Testis (tissue), 3 donors: ENCODE measurements around the gene COX7A1. TPM values are rescaled to one million over a fixed set of nuclear protein-coding genes. Genes with fewer than 3 reads are reported as not detected.

Experiments
- DNase-seq: peaks from one replicate; pipeline ENCODE4 v3.0.0-alpha.2; 2019
- H3K27ac ChIP-seq, 2 donors: fragments of 200-600 bp; sonication (generic); one replicate each; pipeline ENCODE4 v1.5.1; 2019
- H3K27me3 ChIP-seq: fragments of 200-600 bp; sonication (generic); one replicate; pipeline ENCODE4 v1.5.1; 2019
- H3K36me3 ChIP-seq: fragments of 200-600 bp; sonication (generic); one replicate; pipeline ENCODE4 v1.5.1; 2017; ENCODE audit warnings: low read depth; ENCODE audit errors: missing control alignments
- H3K4me1 ChIP-seq: fragments of 200-600 bp; sonication (generic); one replicate; pipeline ENCODE4 v1.5.1; 2019
- H3K4me3 ChIP-seq, 2 donors: fragments of 200-600 bp; sonication (generic); one replicate each; pipeline ENCODE4 v1.5.1; 2017 to 2019
- H3K9me3 ChIP-seq: fragments of 200-600 bp; sonication (generic); one replicate; pipeline ENCODE4 v1.5.1; 2017
- POLR2A ChIP-seq: fragments of 450-650 bp; IDR thresholded peaks from one replicate; pipeline ENCODE4 v1.6.1; 2017; ENCODE audit warnings: antibody characterized with exemption, mild to moderate bottlenecking, moderate library complexity
- WGBS, 2 donors: methylation state at CpG; one replicate each; pipeline ENCODE4 v1.1.5; 2018; 5-methylcytosine and 5-hydroxymethylcytosine counted together
- intact Hi-C: fragments of 100-400 bp; cut with DNase I; formaldehyde crosslinking; loops from one replicate; pipeline ENCODE4 v1.15.1; 2023; ENCODE audit warnings: low total_unique reads
- polyA plus RNA-seq: library from polyadenylated mRNA; stranded (reverse); fragments of 350-450 nt; fragmentation: Illumina TruSeq; extraction: RNeasy Lipid Tissue Mini Kit (QIAGEN cat#74804); gene quantifications from one replicate; pipeline ENCODE4 v1.2.3, GENCODE V29; 2014; ENCODE audit warnings: low read depth, low replicate concordance; ENCODE audit not compliant: insufficient read depth
- total RNA-seq, 2 donors: library from RNA; depleted of rRNA; stranded (reverse); fragments of >200 nt; gene quantifications; one replicate each; pipeline ENCODE4 v1.2.3, GENCODE V29; 2016
- TF ChIP-seq, protein P1 (sequence below), 3 experiments: fragments of 450-650 bp in 2 of 3; fragments of 200-600 bp in 1 of 3; sonication (generic) in 1 of 3; IDR thresholded peaks; one replicate each; pipeline ENCODE4 v1.5.1; 2016 to 2019; ENCODE audit warnings: antibody characterized with exemption in 3 of 3, mild to moderate bottlenecking in 2 of 3, moderate library complexity in 1 of 3

The COX7A1 gene
- total and polyA plus RNA-seq, 3 donors from 2014 or later = 0.79 to 25.4 (median 4.8) TPM

DNA sequence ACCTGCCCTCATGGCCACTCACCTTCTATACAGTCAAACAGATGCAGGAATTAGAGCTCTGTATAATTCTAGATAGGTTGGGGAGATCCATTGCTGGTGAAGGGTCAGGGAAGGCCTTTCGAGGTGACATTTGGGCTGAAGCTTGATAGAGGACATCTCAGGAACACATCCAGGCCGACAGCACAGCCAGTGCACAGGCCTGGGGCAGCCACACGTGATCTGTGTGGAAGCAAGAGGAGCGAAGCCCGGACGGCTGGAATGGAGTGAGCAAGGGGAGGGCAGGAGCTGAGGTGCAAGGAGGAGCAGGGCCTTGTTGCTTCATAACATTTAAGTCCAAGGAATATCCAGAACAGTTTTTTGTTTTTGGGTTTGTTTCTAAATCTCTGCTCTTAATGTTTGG, 45.8 kb downstream of the COX7A1 start:
- WGBS, 2 donors = 81 to 95% methylated on average over 6 of the region's 6 CpGs
- Histone ChIP-seq H3K4me1 (no peaks in the 10 kb centered on the region), H3K4me3 (no peak overlapping the region), H3K27me3 (no peaks in the 10 kb centered on the region), H3K36me3 (no peaks in the 10 kb centered on the region), H3K27ac (no peak overlapping the region), H3K9me3 (no peaks in the 10 kb centered on the region)
- intact Hi-C loops = no loop called here
- TF ChIP-seq POLR2A = no peak
- TF ChIP-seq, protein P1, sequence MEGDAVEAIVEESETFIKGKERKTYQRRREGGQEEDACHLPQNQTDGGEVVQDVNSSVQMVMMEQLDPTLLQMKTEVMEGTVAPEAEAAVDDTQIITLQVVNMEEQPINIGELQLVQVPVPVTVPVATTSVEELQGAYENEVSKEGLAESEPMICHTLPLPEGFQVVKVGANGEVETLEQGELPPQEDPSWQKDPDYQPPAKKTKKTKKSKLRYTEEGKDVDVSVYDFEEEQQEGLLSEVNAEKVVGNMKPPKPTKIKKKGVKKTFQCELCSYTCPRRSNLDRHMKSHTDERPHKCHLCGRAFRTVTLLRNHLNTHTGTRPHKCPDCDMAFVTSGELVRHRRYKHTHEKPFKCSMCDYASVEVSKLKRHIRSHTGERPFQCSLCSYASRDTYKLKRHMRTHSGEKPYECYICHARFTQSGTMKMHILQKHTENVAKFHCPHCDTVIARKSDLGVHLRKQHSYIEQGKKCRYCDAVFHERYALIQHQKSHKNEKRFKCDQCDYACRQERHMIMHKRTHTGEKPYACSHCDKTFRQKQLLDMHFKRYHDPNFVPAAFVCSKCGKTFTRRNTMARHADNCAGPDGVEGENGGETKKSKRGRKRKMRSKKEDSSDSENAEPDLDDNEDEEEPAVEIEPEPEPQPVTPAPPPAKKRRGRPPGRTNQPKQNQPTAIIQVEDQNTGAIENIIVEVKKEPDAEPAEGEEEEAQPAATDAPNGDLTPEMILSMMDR (IDR thresholded peaks at IDR 0.05) = no peak
- DNase-seq = no peak

DNA sequence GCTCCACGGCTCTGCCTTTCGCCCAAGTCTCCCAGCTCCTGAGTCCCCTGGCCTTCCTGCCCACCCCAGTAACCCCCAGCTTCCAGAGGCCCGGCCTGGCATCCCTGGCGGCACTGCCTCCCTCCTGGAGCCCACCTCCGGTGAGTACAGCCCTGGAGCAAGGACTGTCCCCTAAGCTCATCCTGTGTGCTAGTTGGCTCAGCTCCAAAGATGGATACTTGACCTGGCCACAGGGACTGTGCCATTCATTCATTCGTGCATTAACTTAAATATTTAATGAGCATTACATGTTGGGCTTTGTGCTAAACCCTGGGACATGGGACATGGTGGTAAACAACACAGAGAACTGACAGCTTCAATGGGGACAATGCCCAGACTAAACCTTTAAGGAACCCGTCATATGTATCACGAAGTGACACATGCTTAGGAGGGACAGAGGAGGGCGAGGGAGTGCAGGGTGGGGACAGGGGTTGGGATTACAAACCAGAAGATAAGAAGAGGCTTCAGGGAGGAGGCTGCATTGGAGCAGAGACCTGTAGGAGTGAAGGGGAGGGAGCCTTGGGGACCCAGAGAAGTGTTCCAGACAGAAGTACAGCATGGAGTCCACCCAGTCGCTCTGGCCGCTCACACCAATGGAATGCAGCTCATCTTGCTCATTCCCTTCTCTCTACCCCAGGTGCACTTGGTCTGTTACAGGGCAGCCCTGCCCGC, 48.2 kb downstream of the COX7A1 start:
- no peaks in the 10 kb centered on the region for H3K4me1 ChIP-seq
- TF ChIP-seq, protein P1 (IDR thresholded peaks at IDR 0.05) = no peak
- TF ChIP-seq POLR2A = no peak
- no peaks in the 10 kb centered on the region for H3K36me3 ChIP-seq
- H3K27me3 ChIP-seq = no peaks in the 10 kb centered on the region
- DNase-seq = no peak
- 89 to 94% methylated on average over 11 to 12 of the region's 12 CpGs for WGBS, 2 donors
- no peaks in the 10 kb centered on the region for H3K9me3 ChIP-seq
- H3K4me3 ChIP-seq = no peak overlapping the region
- intact Hi-C loops = no loop called here
- H3K27ac ChIP-seq = no peak overlapping the region

DNA sequence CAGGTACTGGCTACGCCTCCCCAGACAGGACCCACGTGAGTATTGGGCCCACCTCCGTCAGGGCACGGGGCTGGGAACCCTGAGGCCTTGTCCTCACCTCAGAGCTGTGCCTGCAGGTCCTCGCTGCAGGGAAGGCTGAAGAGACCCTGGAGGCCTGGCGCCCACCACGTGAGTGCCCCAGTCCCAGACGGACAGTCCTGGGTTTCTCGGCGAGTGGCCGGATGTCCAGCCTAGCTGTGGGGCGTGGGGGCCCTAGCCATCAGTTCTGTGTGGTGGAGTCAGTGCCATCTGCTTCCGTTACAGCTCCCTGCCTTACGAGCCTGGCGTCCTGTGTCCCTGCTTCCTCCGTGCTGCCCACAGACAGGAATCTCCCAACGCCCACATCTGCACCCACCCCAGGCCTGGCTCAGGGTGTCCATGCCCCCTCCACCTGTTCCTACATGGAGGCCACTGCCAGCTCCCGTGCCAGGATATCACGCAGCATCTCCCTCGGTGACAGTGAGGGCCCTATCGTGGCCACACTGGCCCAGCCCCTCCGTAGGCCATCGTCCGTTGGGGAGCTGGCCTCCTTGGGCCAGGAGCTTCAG, 49.1 kb downstream of the COX7A1 start:
- Histone ChIP-seq H3K27me3 (no peaks in the 10 kb centered on the region), H3K9me3 (no peaks in the 10 kb centered on the region), H3K36me3 (no peaks in the 10 kb centered on the region), H3K4me3 (no peak overlapping the region), H3K27ac (no peak overlapping the region), H3K4me1 (no peaks in the 10 kb centered on the region)
- WGBS, 2 donors = 95% methylated on average over 14 to 23 of the region's 24 CpGs
- DNase-seq = no peak
- intact Hi-C loops = no loop called here
- no peak for TF ChIP-seq POLR2A
- TF ChIP-seq, protein P1 (IDR thresholded peaks at IDR 0.05) = no peak

DNA sequence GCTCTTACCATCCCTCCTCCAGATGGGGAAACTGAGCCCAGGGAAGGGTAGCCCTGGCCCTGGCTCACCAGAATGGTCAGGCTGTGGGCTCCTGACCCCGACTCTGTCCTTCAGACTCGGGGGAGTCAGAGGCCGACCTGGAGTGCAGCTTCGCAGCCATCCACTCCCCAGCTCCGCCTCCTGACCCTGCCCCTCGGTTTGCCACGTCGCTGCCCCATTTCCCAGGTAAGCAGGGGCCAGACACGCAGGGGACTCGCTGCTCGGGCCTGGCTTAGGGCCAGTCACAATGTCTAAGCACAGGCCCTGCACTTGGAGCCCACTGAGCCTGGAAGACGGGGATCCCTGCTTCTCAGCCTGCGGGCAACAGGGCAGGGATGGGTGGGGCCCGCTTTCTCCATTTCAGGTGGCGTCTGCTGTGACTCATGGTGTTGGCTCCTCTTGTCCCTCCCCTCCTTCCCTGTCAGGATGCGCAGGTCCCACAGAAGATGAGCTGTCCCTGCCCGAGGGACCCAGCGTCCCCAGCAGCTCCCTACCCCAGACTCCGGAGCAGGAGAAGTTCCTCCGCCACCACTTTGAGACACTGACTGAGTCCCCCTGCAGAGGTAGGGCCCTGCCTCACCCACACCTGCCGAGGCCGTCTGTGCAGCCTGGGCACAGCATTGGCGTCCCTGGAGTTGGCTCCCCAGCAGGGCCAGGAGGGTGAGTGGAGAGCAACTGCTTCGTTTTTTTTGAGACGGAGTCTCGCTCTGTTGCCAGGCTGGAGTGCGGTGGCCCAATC, 50.5 kb downstream of the COX7A1 start:
- no peak for DNase-seq
- no peak overlapping the region for H3K4me3 ChIP-seq
- H3K9me3 ChIP-seq = no peaks in the 10 kb centered on the region
- 90 to 93% methylated on average over 23 to 27 of the region's 27 CpGs for WGBS, 2 donors
- no peaks in the 10 kb centered on the region for H3K4me1 ChIP-seq
- intact Hi-C loops = no loop called here
- no peaks in the 10 kb centered on the region for H3K27me3 ChIP-seq
- no peaks in the 10 kb centered on the region for H3K36me3 ChIP-seq
- TF ChIP-seq, protein P1 (IDR thresholded peaks at IDR 0.05) = no peak
- TF ChIP-seq POLR2A = no peak
- no peak overlapping the region for H3K27ac ChIP-seq

Other genes with a start within 250 kb of the COX7A1 start
- 1 to 10 TPM in 1 of 2 donors, under 1 TPM in 1; 0.87 to 3.5 TPM for gene HCST, start 249.9 kb downstream of the COX7A1 start, total RNA-seq
- 16.8 TPM for gene HCST, start 249.9 kb downstream of the COX7A1 start, polyA plus RNA-seq
- gene TYROBP, start 244.2 kb downstream of the COX7A1 start, total RNA-seq = 10 to 100 TPM in 1 of 2 donors, 1 to 10 TPM in 1; 2.9 to 21.7 TPM
- gene TYROBP, start 244.2 kb downstream of the COX7A1 start, polyA plus RNA-seq = 77.5 TPM
- 10 to 100 TPM; 27.6 to 31.7 TPM for gene LRFN3, start 216.1 kb downstream of the COX7A1 start, total RNA-seq
- 12.7 TPM for gene LRFN3, start 216.1 kb downstream of the COX7A1 start, polyA plus RNA-seq
- gene SDHAF1, start 157.3 kb downstream of the COX7A1 start, total RNA-seq = 10 to 100 TPM; 40.6 to 55.0 TPM
- gene SDHAF1, start 157.3 kb downstream of the COX7A1 start, polyA plus RNA-seq = 13.0 TPM
- 1 to 10 TPM in 1 of 2 donors, under 1 TPM in 1; 0.68 to 1.3 TPM for gene SYNE4, start 143.6 kb downstream of the COX7A1 start, total RNA-seq
- 1.8 TPM for gene SYNE4, start 143.6 kb downstream of the COX7A1 start, polyA plus RNA-seq
- gene ALKBH6, start 138.2 kb downstream of the COX7A1 start, total RNA-seq = 10 to 100 TPM; 22.8 to 26.3 TPM
- 11.9 TPM for gene ALKBH6, start 138.2 kb downstream of the COX7A1 start, polyA plus RNA-seq
- gene CLIP3, start 119.6 kb downstream of the COX7A1 start, total RNA-seq = 10 to 100 TPM; 20.7 to 24.2 TPM
- 18.2 TPM for gene CLIP3, start 119.6 kb downstream of the COX7A1 start, polyA plus RNA-seq
- gene THAP8, start 98.2 kb downstream of the COX7A1 start, total RNA-seq = 10 to 100 TPM; 25.0 to 34.2 TPM
- gene THAP8, start 98.2 kb downstream of the COX7A1 start, polyA plus RNA-seq = 25.8 TPM
- 100 to 1,000 TPM in 1 of 2 donors, 10 to 100 TPM in 1; 72.3 to 106 TPM for gene WDR62, start 97.5 kb downstream of the COX7A1 start, total RNA-seq
- 178 TPM for gene WDR62, start 97.5 kb downstream of the COX7A1 start, polyA plus RNA-seq
- gene OVOL3, start 41.3 kb downstream of the COX7A1 start, total RNA-seq = 1 to 10 TPM; 3.3 to 3.4 TPM
- 2.6 TPM for gene OVOL3, start 41.3 kb downstream of the COX7A1 start, polyA plus RNA-seq
- gene POLR2I, start 37.6 kb downstream of the COX7A1 start, total RNA-seq = 100 to 1,000 TPM; 106 to 116 TPM
- 307 TPM for gene POLR2I, start 37.6 kb downstream of the COX7A1 start, polyA plus RNA-seq
- gene TBCB, start 37.0 kb downstream of the COX7A1 start, total RNA-seq = 100 to 1,000 TPM; 177 to 226 TPM
- gene TBCB, start 37.0 kb downstream of the COX7A1 start, polyA plus RNA-seq = 195 TPM
- gene CAPNS1, start 12.4 kb downstream of the COX7A1 start, total RNA-seq = 100 to 1,000 TPM; 147 to 190 TPM
- gene CAPNS1, start 12.4 kb downstream of the COX7A1 start, polyA plus RNA-seq = 957 TPM
- 10 to 100 TPM in 1 of 2 donors, 1 to 10 TPM in 1; 7.7 to 10.3 TPM for gene ZNF565, start 62.2 kb upstream of the COX7A1 start, total RNA-seq
- gene ZNF565, start 62.2 kb upstream of the COX7A1 start, polyA plus RNA-seq = 11.6 TPM
- 10 to 100 TPM; 37.1 to 40.4 TPM for gene ZNF146, start 62.7 kb upstream of the COX7A1 start, total RNA-seq
- 12.9 TPM for gene ZNF146, start 62.7 kb upstream of the COX7A1 start, polyA plus RNA-seq
- 1 to 10 TPM; 3.5 to 5.1 TPM for gene ZFP14, start 226.8 kb upstream of the COX7A1 start, total RNA-seq
- gene ZFP14, start 226.8 kb upstream of the COX7A1 start, polyA plus RNA-seq = 1.1 TPM